ENCODE measurements around the gene RPL37A. TPM values are rescaled to one million over a fixed set of nuclear protein-coding genes. Genes with fewer than 3 reads are reported as not detected.
A peak's percentile ranks its signal among the peaks of the same experiment; 100 is the strongest.

Gene RPL37A
- total and polyA plus RNA-seq, 9 of the 15 experiments (the other 6 are each of a cell fraction or from before 2014, with no cell fraction given) = 1,938 to 3,349 (median 2,436) TPM

- TF ChIP-seq ZBTB40 (IDR thresholded peaks at IDR 0.05) (peak; percentile 88), ZBTB40 (CRISPR knock-in tag; IDR thresholded peaks at IDR 0.05) (no peak), TCF7L2 (IDR thresholded peaks at IDR 0.05; ENCODE audit: low read depth, low read length) (no peak), SREBF2 (CRISPR knock-in tag; IDR thresholded peaks at IDR 0.05) (no peak), RBM25 (IDR thresholded peaks at IDR 0.05; ENCODE audit: low read depth, low read length, severe bottlenecking) (no peak), POLR2A (conservative IDR thresholded peaks at IDR 0.05) (peak; percentile 99), ZNF212 (CRISPR knock-in tag; IDR thresholded peaks at IDR 0.05) (no peak), NFIC (IDR thresholded peaks at IDR 0.05) (peak; percentile 61), KLF10 (CRISPR knock-in tag; IDR thresholded peaks at IDR 0.05) (no peak), TARDBP (IDR thresholded peaks at IDR 0.05) (no peak), MTA2 (IDR thresholded peaks at IDR 0.05; ENCODE audit: low read depth) (no peak), ZNF398 (CRISPR knock-in tag; IDR thresholded peaks at IDR 0.05) (no peak), POLR2B (IDR thresholded peaks at IDR 0.05; ENCODE audit: low read depth, partially characterized antibody) (peak; percentile 98)
- TF ChIP-seq, protein P1, sequence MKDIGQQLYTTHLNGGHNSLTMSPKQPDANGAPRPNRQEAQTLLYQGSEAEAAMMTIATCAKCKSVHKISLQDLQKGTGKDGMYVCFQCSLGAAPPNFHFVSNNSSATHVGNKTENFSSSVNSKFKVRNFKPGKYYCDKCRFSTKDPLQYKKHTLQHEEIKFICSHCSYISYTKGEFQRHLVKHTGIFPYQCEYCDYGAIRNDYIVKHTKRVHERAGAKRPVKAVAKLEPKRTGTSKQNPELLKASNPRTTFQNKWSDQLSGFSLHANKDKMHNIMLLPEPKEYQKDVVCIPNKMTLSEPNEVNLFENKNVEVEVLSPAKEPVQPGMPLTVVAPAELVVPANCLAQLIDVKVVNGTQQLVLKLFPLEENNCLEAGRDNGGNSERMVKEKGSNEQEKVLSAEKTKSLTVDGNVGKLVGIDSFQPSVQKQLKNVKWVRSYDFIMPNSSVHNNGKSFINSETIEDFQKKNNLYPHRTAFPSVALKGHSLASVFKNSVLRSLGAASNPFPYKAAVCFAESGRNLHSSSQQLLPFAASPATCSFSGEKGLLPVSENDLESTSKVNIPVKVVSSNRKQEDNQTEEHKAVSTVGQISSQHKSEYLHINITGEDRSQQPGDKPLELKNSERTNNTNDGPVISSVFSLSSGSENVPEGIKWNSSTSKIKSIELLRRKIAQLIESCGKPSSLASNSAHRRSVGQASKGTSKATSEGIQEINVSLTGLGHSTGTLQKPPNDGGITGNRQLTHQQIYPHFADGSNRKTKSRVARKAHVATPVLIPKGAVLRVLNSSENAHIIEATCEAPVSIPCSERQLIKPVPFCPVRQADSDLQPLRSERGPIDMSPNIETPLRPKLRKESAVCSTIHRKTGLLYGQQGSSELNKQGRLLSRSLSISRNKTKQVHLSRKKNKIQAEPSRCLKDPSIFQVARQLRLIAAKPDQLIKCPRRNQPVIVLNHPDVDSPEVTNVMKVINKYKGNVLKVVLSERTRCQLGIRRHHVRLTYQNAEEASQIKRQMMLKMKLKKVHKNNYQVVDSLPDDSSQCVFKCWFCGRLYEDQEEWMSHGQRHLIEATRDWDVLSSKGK (CRISPR knock-in tag; IDR thresholded peaks at IDR 0.05) = no peak
Measured at GRCh38 chr2:216498379-216499352, at the start of gene RPL37A (continued).
